ENCODE data around the gene ZNF668.
A peak's percentile ranks its signal among the peaks of the same experiment; 100 is the strongest.

DNA sequence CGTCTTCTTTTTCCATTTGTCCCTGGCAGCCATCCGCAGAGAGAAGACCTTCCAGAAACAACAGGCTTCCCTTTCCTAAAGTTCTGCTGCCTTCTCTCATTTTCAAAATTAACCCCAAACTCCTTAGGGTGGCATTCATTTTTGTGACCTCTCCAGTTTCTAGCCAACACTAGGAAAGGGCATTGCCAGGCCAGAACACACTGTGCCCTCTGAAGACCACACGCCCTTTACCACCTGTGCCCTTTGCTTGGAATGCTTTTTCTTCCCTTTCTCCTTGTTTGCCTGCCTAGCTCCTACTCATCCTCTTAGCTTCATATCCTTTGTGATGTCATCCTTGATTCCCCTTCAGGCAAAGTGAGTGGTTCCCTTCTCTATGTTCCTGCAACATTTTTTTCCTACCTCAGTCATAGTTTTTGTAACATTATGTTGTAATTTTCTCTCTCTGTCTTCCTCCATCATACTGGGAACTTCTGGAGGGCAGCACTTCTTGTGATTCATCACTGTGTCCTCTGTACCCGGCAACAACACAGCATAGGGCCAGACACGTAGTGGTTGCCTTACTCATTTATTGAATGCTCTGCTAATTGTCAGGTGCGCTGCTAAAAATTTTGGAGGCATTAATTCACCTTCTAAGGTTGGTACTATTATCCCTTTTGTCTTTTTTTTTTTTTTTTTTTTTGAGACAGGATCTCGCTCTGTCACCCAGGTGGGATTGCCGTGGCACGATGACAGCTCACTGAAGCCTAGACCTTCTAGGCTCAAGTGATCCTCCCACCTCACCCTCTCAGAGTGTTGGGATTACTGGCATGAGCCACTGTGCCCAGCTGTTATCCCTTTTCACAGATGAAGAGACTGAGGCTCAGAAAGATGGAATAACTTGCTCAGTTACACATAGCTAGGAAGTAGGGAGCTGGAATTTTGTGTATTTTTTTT lies 44.4 kb upstream of the ZNF668 start:
- TF ChIP-seq, protein P1, sequence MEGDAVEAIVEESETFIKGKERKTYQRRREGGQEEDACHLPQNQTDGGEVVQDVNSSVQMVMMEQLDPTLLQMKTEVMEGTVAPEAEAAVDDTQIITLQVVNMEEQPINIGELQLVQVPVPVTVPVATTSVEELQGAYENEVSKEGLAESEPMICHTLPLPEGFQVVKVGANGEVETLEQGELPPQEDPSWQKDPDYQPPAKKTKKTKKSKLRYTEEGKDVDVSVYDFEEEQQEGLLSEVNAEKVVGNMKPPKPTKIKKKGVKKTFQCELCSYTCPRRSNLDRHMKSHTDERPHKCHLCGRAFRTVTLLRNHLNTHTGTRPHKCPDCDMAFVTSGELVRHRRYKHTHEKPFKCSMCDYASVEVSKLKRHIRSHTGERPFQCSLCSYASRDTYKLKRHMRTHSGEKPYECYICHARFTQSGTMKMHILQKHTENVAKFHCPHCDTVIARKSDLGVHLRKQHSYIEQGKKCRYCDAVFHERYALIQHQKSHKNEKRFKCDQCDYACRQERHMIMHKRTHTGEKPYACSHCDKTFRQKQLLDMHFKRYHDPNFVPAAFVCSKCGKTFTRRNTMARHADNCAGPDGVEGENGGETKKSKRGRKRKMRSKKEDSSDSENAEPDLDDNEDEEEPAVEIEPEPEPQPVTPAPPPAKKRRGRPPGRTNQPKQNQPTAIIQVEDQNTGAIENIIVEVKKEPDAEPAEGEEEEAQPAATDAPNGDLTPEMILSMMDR (IDR thresholded peaks at IDR 0.05; ENCODE audit: control extremely low read depth in 1 of 3, insufficient read depth in 1 of 3, low read depth in 1 of 3, low read length in 3 of 3), result no peak
- TF ChIP-seq FOSL1 (IDR thresholded peaks at IDR 0.05; ENCODE audit: insufficient read depth, low read depth, low read length) (no peak), YY1 (IDR thresholded peaks at IDR 0.05; ENCODE audit: low read depth, low read length) (no peak), RNF2 (IDR thresholded peaks at IDR 0.05; ENCODE audit: borderline replicate concordance, low read depth, low read length, missing control alignments, poor library complexity, severe bottlenecking) (no peak), POU5F1 (IDR thresholded peaks at IDR 0.05; ENCODE audit: low read depth, low read length) (no peak), ZNF274 (IDR thresholded peaks at IDR 0.05; ENCODE audit: borderline replicate concordance, extremely low read depth, low read length) (no peak), SUZ12 (IDR thresholded peaks at IDR 0.05; ENCODE audit: low read length) (no peak), POLR2A (IDR thresholded peaks at IDR 0.05; ENCODE audit: control extremely low read depth in 1 of 2, low read depth in 2 of 2, low read length in 2 of 2) (peak in 1 of 2 experiments; percentile 40; a peak in 1 of 3 replicates), JUND (IDR thresholded peaks at IDR 0.05; ENCODE audit: low read length) (no peak), RFX5 (IDR thresholded peaks at IDR 0.05; ENCODE audit: borderline replicate concordance, low read depth, low read length) (no peak), RAD21 (IDR thresholded peaks at IDR 0.05 in 1 of 2, conservative IDR thresholded peaks at IDR 0.05 in 1 of 2; ENCODE audit: low read depth in 2 of 2, low read length in 2 of 2) (no peak)
